Measurements from ENCODE around the gene HECTD1. TPM values are rescaled to one million over a fixed set of nuclear protein-coding genes. Genes with fewer than 3 reads are reported as not detected.

Gene HECTD1
- total RNA-seq, 1 experiment from 2014 or later, result 88.5 TPM

DNA sequence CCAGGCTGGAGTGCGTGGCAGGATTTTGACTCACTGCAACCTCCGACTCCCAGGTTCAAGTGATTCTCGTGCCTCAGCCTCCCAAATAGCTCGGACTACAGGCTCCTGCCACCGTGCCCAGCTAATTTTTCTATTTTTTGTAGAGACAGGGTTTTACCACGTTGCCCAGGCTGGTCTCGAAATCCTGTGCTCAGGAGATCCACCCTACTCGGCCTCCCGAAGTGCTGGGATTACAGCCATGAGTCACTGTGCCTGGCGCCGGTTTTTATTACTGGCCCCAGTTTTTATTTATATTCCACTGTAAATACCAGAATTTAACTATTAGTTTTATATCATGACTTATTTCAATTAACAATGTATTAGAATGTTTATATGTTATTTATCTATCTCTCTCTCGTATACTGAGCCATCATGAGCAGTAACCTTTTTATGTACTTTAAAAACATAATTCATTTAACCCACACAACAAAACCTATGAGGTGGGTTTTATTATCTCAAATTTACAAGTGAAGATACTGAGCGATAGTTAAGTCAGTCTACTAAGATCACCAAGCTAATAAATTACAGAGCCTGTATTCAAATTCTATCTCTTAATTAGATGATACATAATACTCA is 47.8 kb downstream of the HECTD1 start:
- Mint-ChIP-seq H3K27ac (no peak overlapping the region), H3K4me3 (no peak overlapping the region), H3K9me3 (no peaks in the 10 kb centered on the region), H3K4me1 (no peaks in the 10 kb centered on the region), H3K36me3 (peaks cover 42% of the 10 kb centered on the region), H3K27me3 (ENCODE audit: low read depth) (no peaks in the 10 kb centered on the region)
- TF ChIP-seq, protein P1, sequence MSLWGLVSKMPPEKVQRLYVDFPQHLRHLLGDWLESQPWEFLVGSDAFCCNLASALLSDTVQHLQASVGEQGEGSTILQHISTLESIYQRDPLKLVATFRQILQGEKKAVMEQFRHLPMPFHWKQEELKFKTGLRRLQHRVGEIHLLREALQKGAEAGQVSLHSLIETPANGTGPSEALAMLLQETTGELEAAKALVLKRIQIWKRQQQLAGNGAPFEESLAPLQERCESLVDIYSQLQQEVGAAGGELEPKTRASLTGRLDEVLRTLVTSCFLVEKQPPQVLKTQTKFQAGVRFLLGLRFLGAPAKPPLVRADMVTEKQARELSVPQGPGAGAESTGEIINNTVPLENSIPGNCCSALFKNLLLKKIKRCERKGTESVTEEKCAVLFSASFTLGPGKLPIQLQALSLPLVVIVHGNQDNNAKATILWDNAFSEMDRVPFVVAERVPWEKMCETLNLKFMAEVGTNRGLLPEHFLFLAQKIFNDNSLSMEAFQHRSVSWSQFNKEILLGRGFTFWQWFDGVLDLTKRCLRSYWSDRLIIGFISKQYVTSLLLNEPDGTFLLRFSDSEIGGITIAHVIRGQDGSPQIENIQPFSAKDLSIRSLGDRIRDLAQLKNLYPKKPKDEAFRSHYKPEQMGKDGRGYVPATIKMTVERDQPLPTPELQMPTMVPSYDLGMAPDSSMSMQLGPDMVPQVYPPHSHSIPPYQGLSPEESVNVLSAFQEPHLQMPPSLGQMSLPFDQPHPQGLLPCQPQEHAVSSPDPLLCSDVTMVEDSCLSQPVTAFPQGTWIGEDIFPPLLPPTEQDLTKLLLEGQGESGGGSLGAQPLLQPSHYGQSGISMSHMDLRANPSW (CRISPR knock-in tag; conservative IDR thresholded peaks at IDR 0.05; ENCODE audit: low read depth), result no peak
- TF ChIP-seq IRF2 (CRISPR knock-in tag; IDR thresholded peaks at IDR 0.05; ENCODE audit: borderline replicate concordance, low read depth) (no peak), ZNF423 (CRISPR knock-in tag; IDR thresholded peaks at IDR 0.05) (no peak), ELF4 (CRISPR knock-in tag; IDR thresholded peaks at IDR 0.05; ENCODE audit: low read depth) (no peak), FOXJ3 (CRISPR knock-in tag; IDR thresholded peaks at IDR 0.05; ENCODE audit: borderline replicate concordance) (no peak)
- TF ChIP-seq, protein P2, sequence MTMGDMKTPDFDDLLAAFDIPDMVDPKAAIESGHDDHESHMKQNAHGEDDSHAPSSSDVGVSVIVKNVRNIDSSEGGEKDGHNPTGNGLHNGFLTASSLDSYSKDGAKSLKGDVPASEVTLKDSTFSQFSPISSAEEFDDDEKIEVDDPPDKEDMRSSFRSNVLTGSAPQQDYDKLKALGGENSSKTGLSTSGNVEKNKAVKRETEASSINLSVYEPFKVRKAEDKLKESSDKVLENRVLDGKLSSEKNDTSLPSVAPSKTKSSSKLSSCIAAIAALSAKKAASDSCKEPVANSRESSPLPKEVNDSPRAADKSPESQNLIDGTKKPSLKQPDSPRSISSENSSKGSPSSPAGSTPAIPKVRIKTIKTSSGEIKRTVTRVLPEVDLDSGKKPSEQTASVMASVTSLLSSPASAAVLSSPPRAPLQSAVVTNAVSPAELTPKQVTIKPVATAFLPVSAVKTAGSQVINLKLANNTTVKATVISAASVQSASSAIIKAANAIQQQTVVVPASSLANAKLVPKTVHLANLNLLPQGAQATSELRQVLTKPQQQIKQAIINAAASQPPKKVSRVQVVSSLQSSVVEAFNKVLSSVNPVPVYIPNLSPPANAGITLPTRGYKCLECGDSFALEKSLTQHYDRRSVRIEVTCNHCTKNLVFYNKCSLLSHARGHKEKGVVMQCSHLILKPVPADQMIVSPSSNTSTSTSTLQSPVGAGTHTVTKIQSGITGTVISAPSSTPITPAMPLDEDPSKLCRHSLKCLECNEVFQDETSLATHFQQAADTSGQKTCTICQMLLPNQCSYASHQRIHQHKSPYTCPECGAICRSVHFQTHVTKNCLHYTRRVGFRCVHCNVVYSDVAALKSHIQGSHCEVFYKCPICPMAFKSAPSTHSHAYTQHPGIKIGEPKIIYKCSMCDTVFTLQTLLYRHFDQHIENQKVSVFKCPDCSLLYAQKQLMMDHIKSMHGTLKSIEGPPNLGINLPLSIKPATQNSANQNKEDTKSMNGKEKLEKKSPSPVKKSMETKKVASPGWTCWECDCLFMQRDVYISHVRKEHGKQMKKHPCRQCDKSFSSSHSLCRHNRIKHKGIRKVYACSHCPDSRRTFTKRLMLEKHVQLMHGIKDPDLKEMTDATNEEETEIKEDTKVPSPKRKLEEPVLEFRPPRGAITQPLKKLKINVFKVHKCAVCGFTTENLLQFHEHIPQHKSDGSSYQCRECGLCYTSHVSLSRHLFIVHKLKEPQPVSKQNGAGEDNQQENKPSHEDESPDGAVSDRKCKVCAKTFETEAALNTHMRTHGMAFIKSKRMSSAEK (CRISPR knock-in tag; IDR thresholded peaks at IDR 0.05; ENCODE audit: borderline replicate concordance), result no peak
- TF ChIP-seq, protein P3, sequence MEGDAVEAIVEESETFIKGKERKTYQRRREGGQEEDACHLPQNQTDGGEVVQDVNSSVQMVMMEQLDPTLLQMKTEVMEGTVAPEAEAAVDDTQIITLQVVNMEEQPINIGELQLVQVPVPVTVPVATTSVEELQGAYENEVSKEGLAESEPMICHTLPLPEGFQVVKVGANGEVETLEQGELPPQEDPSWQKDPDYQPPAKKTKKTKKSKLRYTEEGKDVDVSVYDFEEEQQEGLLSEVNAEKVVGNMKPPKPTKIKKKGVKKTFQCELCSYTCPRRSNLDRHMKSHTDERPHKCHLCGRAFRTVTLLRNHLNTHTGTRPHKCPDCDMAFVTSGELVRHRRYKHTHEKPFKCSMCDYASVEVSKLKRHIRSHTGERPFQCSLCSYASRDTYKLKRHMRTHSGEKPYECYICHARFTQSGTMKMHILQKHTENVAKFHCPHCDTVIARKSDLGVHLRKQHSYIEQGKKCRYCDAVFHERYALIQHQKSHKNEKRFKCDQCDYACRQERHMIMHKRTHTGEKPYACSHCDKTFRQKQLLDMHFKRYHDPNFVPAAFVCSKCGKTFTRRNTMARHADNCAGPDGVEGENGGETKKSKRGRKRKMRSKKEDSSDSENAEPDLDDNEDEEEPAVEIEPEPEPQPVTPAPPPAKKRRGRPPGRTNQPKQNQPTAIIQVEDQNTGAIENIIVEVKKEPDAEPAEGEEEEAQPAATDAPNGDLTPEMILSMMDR (IDR thresholded peaks at IDR 0.05), result no peak
- ATAC-seq (no peak), DNase-seq (ENCODE audit: low spot score) (no peak)
- CTCF ChIA-PET, result no interaction called here
- POLR2A ChIA-PET, result no interaction called here

DNA sequence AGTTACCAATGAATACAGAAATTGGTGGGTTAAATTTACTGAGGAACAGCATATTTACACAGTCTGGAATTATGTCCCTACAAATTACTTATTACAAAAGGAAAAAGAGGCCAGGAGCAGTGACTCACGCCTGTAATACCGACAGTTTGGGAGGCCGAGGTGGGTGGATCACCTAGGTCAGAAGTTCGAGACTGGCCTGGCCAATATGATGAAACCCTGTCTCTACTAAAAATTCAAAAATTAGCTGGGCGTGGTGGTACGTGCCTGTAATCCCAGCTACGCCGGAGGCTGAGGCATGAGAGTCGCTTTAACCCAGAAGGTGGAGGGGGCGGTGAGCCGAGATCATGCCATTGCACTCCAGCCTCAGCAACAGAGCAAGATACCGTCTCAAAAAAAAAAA is 52.6 kb downstream of the HECTD1 start:
- no peaks in the 10 kb centered on the region for H3K9me3 Mint-ChIP-seq
- POLR2A ChIA-PET, result no interaction called here
- H3K36me3 Mint-ChIP-seq, result peaks cover 39% of the 10 kb centered on the region
- no peak for ATAC-seq
- no peaks in the 10 kb centered on the region for H3K4me1 Mint-ChIP-seq
- H3K27ac Mint-ChIP-seq, result no peak overlapping the region
- no peaks in the 10 kb centered on the region for H3K27me3 Mint-ChIP-seq (ENCODE audit: low read depth)
- CTCF ChIA-PET, result no interaction called here
- no peak for DNase-seq (ENCODE audit: low spot score)
- no peak overlapping the region for H3K4me3 Mint-ChIP-seq
- TF ChIP-seq, protein P4, sequence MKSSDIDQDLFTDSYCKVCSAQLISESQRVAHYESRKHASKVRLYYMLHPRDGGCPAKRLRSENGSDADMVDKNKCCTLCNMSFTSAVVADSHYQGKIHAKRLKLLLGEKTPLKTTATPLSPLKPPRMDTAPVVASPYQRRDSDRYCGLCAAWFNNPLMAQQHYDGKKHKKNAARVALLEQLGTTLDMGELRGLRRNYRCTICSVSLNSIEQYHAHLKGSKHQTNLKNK (CRISPR knock-in tag; IDR thresholded peaks at IDR 0.05), result no peak
- no peak for TF ChIP-seq ESRRA (CRISPR knock-in tag; IDR thresholded peaks at IDR 0.05; ENCODE audit: borderline replicate concordance)
- no peak for TF ChIP-seq NFE2L1 (CRISPR knock-in tag; IDR thresholded peaks at IDR 0.05)
- no peak for TF ChIP-seq SMAD3 (CRISPR knock-in tag; IDR thresholded peaks at IDR 0.05; ENCODE audit: borderline replicate concordance)
- TF ChIP-seq, protein P5, sequence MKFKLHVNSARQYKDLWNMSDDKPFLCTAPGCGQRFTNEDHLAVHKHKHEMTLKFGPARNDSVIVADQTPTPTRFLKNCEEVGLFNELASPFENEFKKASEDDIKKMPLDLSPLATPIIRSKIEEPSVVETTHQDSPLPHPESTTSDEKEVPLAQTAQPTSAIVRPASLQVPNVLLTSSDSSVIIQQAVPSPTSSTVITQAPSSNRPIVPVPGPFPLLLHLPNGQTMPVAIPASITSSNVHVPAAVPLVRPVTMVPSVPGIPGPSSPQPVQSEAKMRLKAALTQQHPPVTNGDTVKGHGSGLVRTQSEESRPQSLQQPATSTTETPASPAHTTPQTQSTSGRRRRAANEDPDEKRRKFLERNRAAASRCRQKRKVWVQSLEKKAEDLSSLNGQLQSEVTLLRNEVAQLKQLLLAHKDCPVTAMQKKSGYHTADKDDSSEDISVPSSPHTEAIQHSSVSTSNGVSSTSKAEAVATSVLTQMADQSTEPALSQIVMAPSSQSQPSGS (CRISPR knock-in tag; IDR thresholded peaks at IDR 0.05; ENCODE audit: borderline replicate concordance, low read depth), result no peak
- TF ChIP-seq SP1 (CRISPR knock-in tag; conservative IDR thresholded peaks at IDR 0.05), result no peak
- TF ChIP-seq GTF2I (CRISPR knock-in tag; conservative IDR thresholded peaks at IDR 0.05), result no peak
- TF ChIP-seq, protein P6, sequence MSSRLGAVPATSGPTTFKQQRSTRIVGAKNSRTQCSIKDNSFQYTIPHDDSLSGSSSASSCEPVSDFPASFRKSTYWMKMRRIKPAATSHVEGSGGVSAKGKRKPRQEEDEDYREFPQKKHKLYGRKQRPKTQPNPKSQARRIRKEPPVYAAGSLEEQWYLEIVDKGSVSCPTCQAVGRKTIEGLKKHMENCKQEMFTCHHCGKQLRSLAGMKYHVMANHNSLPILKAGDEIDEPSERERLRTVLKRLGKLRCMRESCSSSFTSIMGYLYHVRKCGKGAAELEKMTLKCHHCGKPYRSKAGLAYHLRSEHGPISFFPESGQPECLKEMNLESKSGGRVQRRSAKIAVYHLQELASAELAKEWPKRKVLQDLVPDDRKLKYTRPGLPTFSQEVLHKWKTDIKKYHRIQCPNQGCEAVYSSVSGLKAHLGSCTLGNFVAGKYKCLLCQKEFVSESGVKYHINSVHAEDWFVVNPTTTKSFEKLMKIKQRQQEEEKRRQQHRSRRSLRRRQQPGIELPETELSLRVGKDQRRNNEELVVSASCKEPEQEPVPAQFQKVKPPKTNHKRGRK (CRISPR knock-in tag; IDR thresholded peaks at IDR 0.05; ENCODE audit: borderline replicate concordance), result no peak
- TF ChIP-seq, protein P7, sequence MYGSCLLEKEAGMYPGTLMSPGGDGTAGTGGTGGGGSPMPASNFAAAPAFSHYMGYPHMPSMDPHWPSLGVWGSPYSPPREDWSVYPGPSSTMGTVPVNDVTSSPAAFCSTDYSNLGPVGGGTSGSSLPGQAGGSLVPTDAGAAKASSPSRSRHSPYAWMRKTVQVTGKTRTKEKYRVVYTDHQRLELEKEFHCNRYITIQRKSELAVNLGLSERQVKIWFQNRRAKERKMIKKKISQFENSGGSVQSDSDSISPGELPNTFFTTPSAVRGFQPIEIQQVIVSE (CRISPR knock-in tag; IDR thresholded peaks at IDR 0.05; ENCODE audit: borderline replicate concordance), result no peak
- no peak for TF ChIP-seq NR1H2 (CRISPR knock-in tag; IDR thresholded peaks at IDR 0.05)
- TF ChIP-seq, protein P8, sequence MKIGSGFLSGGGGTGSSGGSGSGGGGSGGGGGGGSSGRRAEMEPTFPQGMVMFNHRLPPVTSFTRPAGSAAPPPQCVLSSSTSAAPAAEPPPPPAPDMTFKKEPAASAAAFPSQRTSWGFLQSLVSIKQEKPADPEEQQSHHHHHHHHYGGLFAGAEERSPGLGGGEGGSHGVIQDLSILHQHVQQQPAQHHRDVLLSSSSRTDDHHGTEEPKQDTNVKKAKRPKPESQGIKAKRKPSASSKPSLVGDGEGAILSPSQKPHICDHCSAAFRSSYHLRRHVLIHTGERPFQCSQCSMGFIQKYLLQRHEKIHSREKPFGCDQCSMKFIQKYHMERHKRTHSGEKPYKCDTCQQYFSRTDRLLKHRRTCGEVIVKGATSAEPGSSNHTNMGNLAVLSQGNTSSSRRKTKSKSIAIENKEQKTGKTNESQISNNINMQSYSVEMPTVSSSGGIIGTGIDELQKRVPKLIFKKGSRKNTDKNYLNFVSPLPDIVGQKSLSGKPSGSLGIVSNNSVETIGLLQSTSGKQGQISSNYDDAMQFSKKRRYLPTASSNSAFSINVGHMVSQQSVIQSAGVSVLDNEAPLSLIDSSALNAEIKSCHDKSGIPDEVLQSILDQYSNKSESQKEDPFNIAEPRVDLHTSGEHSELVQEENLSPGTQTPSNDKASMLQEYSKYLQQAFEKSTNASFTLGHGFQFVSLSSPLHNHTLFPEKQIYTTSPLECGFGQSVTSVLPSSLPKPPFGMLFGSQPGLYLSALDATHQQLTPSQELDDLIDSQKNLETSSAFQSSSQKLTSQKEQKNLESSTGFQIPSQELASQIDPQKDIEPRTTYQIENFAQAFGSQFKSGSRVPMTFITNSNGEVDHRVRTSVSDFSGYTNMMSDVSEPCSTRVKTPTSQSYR (CRISPR knock-in tag; IDR thresholded peaks at IDR 0.05), result no peak

Measured in WTC11 (cell line).